ENCODE data around the gene ECE1.

The ECE1 gene

DNA sequence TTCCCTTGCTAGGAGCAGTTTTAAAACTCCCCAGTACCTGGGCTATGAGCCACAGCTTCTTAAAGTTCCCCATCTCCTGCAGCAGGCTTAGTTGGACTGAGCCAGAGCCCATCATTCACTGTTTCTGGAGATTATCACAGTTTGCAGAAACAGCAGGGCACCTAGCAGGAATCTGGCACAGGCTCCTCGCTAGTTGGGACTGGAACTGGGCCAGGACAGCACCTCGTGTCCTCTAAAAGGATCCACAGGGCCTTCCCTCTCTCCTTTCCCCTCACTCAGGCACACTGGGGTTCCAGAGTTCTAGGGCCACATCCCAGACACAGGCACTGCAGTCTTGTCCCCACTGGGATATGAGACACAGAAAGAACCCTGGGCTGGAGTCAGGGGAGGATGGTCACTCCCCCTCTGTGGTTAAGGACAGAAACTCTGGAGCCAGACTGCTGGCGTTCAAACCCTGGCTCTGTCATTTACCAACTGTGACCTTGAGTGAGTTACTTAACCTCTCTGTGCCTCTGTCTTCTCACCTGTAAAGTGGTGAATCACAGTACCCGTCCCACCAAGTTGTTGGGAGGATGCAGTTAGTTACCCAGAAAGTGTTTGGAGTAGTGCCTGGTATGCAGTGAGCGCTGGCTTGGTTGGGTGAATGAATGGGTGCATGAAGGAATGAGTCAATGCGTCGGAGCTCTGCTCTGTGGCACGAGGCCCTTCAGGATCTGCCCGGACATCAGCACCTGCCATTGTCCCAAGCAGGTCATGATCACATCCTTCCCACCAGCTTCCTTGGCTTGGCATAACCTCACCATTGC lies 18.8 kb upstream of the ECE1 start:
- TF ChIP-seq, protein P1, sequence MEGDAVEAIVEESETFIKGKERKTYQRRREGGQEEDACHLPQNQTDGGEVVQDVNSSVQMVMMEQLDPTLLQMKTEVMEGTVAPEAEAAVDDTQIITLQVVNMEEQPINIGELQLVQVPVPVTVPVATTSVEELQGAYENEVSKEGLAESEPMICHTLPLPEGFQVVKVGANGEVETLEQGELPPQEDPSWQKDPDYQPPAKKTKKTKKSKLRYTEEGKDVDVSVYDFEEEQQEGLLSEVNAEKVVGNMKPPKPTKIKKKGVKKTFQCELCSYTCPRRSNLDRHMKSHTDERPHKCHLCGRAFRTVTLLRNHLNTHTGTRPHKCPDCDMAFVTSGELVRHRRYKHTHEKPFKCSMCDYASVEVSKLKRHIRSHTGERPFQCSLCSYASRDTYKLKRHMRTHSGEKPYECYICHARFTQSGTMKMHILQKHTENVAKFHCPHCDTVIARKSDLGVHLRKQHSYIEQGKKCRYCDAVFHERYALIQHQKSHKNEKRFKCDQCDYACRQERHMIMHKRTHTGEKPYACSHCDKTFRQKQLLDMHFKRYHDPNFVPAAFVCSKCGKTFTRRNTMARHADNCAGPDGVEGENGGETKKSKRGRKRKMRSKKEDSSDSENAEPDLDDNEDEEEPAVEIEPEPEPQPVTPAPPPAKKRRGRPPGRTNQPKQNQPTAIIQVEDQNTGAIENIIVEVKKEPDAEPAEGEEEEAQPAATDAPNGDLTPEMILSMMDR (IDR thresholded peaks at IDR 0.05): no peak

DNA sequence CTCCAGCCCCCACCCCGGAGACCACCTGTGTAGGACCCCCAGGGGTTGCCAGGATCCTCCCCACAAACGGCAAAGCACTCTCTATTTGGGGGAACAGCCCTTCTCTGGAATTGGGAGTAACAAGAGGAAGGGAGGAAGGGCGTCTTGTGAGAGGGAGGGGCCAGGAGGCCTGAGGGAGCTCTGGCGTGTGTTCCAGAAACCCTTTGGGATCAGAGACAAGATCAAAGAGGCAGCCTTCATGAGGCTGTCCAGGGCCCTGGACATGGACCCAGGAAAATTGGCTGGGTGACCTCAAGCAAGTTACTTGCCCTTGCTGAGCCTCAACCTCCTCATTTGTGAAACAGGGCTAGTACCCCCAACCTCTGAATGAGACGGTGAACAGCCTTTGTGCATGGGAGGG lies 18.1 kb upstream of the ECE1 start:
- TF ChIP-seq, protein P1 (IDR thresholded peaks at IDR 0.05): no peak

DNA sequence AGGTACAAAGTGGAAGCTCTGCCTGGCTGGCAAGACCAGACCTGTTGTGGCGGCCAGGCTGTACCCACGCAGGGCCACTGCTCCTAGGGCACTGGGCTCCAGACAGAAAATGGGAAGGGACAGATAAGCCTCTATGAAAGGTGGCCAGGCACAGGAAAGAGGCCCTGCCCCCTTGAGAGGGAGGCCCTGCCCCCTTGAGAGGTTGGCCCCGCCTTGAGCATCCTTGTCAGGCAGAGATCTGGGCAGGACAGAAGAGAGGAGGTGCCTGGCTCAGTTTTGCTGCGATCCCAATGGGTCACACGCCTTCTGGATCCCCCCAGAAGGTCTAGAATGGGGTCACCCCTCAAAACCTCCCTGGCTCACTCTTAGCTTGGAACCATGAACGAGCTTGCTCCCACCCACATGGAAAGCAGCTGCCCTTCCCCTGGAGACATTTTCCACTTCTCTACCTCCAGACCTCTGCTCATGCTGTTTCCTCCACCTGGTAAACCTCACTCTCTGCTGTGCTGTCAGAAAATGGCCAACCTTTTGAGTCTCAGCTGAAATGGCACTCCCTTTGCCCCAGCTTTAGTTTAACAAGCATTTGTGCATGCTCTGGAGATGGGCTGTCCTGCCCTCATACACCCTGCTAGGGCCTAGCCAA lies 17.5 kb upstream of the ECE1 start:
- TF ChIP-seq, protein P1 (IDR thresholded peaks at IDR 0.05): no peak

DNA sequence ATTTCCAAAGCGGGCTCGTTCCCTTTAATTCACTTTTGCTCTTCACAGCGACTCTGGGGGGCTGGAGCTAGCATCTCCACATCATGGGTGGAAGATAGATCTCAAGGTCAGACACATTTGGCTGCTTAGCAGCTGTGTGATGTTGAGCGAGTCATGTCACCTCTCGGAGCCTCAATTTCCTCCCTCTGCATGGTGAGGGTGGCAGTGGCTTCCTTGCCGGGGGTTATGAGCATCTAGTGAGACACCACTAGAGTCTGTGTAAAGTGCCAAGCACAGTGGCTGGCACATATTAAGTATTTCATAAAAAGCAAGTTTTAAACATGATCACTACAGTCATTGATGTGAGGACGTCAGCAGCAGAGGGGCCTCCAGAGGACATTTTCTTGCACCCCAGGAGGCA lies 16.9 kb upstream of the ECE1 start:
- TF ChIP-seq, protein P1 (IDR thresholded peaks at IDR 0.05): no peak

DNA sequence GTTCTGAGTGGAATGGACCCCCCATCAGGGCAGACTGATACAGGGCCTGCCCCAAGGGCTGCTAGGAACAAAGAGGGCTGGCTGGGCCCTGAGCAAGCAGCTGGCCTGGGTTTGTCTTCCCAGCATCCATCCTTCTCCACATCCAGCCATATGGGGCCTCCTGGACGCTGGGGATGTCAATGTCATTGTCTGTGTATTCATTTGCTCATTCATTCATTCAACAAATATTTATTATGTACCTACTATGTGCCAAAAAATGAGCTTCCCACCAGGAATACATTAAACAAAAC lies 15.6 kb upstream of the ECE1 start:
- TF ChIP-seq, protein P1 (IDR thresholded peaks at IDR 0.05): no peak

DNA sequence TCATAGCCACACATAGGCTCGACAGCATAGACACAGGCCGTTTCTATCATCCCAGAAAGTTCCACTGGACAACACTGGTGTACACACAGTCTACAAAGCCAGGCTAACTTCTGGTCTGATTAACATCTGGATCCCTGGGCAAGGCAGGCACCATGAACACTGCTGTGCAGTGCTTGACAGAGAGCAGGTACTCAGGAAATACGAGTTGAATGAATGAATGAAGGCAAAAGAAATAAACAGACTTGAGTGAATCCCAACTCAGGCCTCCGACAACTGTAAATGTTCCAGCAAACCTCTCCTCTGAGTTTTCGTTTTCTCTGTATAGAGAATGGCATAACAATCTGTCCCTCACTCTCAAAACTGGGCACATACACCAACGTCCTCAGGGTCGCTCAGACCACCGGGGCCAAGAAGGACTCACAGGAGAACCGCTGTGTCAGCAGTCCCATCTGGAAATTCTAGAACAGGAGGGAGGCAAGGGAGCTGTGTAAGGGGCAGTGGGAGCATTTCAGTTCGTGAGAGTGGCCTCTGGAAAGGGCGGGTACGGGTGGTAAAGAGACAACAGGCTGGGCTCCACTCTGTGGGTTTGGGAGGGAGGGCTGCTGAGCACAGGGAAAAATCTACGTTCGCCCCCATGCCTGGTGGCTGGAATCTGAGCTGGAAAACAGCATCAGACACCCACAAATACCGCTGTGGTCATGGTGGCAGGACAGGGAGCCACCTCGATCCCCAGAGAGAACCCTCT lies 15.1 kb upstream of the ECE1 start:
- TF ChIP-seq, protein P1 (IDR thresholded peaks at IDR 0.05): no peak

DNA sequence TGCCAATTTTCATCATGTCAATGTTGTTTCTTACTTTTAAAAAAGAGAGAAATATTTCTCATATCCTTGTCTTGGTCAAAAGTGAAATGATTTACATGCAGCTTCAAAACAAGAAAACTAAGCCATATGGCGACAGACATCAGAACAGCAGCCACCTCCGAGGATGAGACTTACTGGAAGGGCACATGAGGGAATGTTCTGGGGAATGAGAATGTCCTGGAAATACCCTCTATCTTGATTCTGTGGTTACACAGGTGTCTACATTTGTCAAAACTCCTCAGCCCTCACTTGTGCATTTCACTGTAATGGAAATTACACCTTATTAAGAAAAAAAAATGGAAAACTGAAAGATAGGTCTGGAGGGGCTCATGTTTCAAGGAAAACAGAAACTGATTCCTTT lies 14.2 kb upstream of the ECE1 start:
- TF ChIP-seq, protein P1 (IDR thresholded peaks at IDR 0.05): no peak
